Measurements from ENCODE around the gene ACSS2.

Gene ACSS2

GRCh38 chr20:34931771-34932170 is 55.4 kb downstream of the ACSS2 start:
- ChIA-PET CTCF (interaction anchor here (1.0 kb wide), 1 partner anchor 12 kb away, joined by 3 read pairs; no protein-coding TSS in a partner anchor), POLR2A (no interaction called here)
- no peak for DNase-seq (ENCODE audit: low read depth, low spot score)
- no peak for TF ChIP-seq CTCF (IDR thresholded peaks at IDR 0.05; ENCODE audit: insufficient read depth, low read length, missing control alignments)
- H3K4me3 ChIP-seq (ENCODE audit: low read depth, low read length), result no peak overlapping the region

GRCh38 chr20:34938466-34939163 is 62.2 kb downstream of the ACSS2 start:
- H3K4me3 ChIP-seq (ENCODE audit: low read depth, low read length), result no peak overlapping the region
- POLR2A ChIA-PET, result no interaction called here
- no peak for TF ChIP-seq CTCF (IDR thresholded peaks at IDR 0.05; ENCODE audit: insufficient read depth, low read length, missing control alignments)
- CTCF ChIA-PET, result interaction anchor here (1.4 to 8.2 kb wide), 2 partner anchors 64 to 65 kb away, joined by 5 to 67 read pairs; partner anchors contain the start of genes ACSS2 and GGT7
- no peak for DNase-seq (ENCODE audit: low read depth, low spot score)

GRCh38 chr20:34940081-34940481 is 63.7 kb downstream of the ACSS2 start:
- no peak for DNase-seq (ENCODE audit: low read depth, low spot score)
- ChIA-PET CTCF (interaction anchor here (8.2 kb wide), 1 partner anchor 66 kb away, joined by 67 read pairs; the partner anchor contains the start of genes ACSS2 and GGT7), POLR2A (no interaction called here)

GRCh38 chr20:34941226-34941625 is 64.8 kb downstream of the ACSS2 start:
- CTCF ChIA-PET, result interaction anchor here (0.7 to 8.2 kb wide), 3 partner anchors 17 to 175 kb away, joined by 3 to 67 read pairs (median 3); partner anchors contain the start of genes ACSS2 and GGT7
- H3K4me3 ChIP-seq (ENCODE audit: low read depth, low read length), result no peak overlapping the region
- POLR2A ChIA-PET, result interaction anchor here (1.2 kb wide), 1 partner anchor 64 kb away, joined by 3 read pairs; no protein-coding TSS in a partner anchor
- no peak for DNase-seq (ENCODE audit: low read depth, low spot score)
- no peak for TF ChIP-seq CTCF (IDR thresholded peaks at IDR 0.05; ENCODE audit: insufficient read depth, low read length, missing control alignments)

More at GRCh38 chr20:34940081-34940481, 63.7 kb downstream of the ACSS2 start:
- no peak overlapping the region for H3K4me3 ChIP-seq (ENCODE audit: low read depth, low read length)
- no peak for TF ChIP-seq CTCF (IDR thresholded peaks at IDR 0.05; ENCODE audit: insufficient read depth, low read length, missing control alignments)

GRCh38 chr20:34942301-34942700 is 65.9 kb downstream of the ACSS2 start:
- POLR2A ChIA-PET, result interaction anchor here (1.2 kb wide), 1 partner anchor 65 kb away, joined by 3 read pairs; no protein-coding TSS in a partner anchor
- CTCF ChIA-PET, result interaction anchor here (0.9 to 8.2 kb wide), 2 partner anchors 18 to 68 kb away, joined by 3 to 67 read pairs; partner anchors contain the start of genes ACSS2 and GGT7
- no peak overlapping the region for H3K4me3 ChIP-seq (ENCODE audit: low read depth, low read length)
- DNase-seq (ENCODE audit: low read depth, low spot score), result no peak
- TF ChIP-seq CTCF (IDR thresholded peaks at IDR 0.05; ENCODE audit: insufficient read depth, low read length, missing control alignments), result no peak

Data from AG04449 (cell line).